ENCODE data around the gene RSU1. TPM values are rescaled to one million over a fixed set of nuclear protein-coding genes. Genes with fewer than 3 reads are reported as not detected.
A peak's percentile ranks its signal among the peaks of the same experiment; 100 is the strongest.

The RSU1 gene
- polyA plus RNA-seq, 3 donors, result 45.7 to 111 (median 100) TPM

GRCh38 chr10:16787361-16787791 lies 29.8 kb downstream of the RSU1 start:
- H3K27me3 ChIP-seq (ENCODE audit: control insufficient read depth in 2 of 2, insufficient read depth in 2 of 2, low read length in 2 of 2), result no peaks in the 10 kb centered on the region
- H3K27me3 Mint-ChIP-seq (ENCODE audit: low read depth in 3 of 3), result no peaks in the 10 kb centered on the region
- H2AFZ ChIP-seq (ENCODE audit: insufficient read depth, low read depth, low read length, poor library complexity, severe bottlenecking), result no peak overlapping the region
- no peak overlapping the region for H3K4me3 ChIP-seq (replicated peaks in 1 of 3; ENCODE audit: low read depth in 2 of 3, low read length in 3 of 3)
- no peaks in the 10 kb centered on the region for H3K79me2 ChIP-seq (ENCODE audit: insufficient read depth, low read length)
- peaks cover 0 to 53% of the 10 kb centered on the region in 2 donors for H3K36me3 ChIP-seq (replicated peaks in 1 of 2; ENCODE audit: control insufficient read depth in 1 of 2, insufficient read depth in 2 of 2, low read length in 2 of 2)
- H3K27ac Mint-ChIP-seq, result peak overlapping the region in 1 of 7 donors; percentile 39
- no peak for TF ChIP-seq CTCF (IDR thresholded peaks at IDR 0.05)
- no peaks in the 10 kb centered on the region for H4K20me1 ChIP-seq (ENCODE audit: insufficient read depth, low read length)
- peaks cover 34 to 41% of the 10 kb centered on the region in 2 donors for H3K36me3 Mint-ChIP-seq
- DNase-seq, result no peak
- H3K4me1 ChIP-seq (ENCODE audit: control insufficient read depth in 1 of 2, insufficient read depth in 2 of 2, low read length in 2 of 2), result no peaks in the 10 kb centered on the region
- no peak overlapping the region for H3K4me3 Mint-ChIP-seq
- H3K4me1 Mint-ChIP-seq, result no peaks in the 10 kb centered on the region
- 100% methylated on average over 1 of the region's 12 CpGs for WGBS (ENCODE audit: insufficient coverage)
- H3K9me3 Mint-ChIP-seq, result peaks cover 0 to 8% (median 5%) of the 10 kb centered on the region in 7 donors
- intact Hi-C loops (cut with micrococcal nuclease), result no loop called here
- peaks cover 0 to 2% of the 10 kb centered on the region in 2 donors for H3K9me3 ChIP-seq (replicated peaks in 1 of 2; ENCODE audit: control insufficient read depth in 1 of 2, insufficient read depth in 1 of 2, low read length in 2 of 2)
- no peak overlapping the region for H3K27ac ChIP-seq (ENCODE audit: low read depth in 1 of 2, low read length in 2 of 2)
- H3K4me2 ChIP-seq (replicated peaks; ENCODE audit: extremely low read depth, low read length, poor library complexity, severe bottlenecking), result no peak overlapping the region
- no peak overlapping the region for H3K9ac ChIP-seq (ENCODE audit: insufficient read depth, low read length, poor library complexity, severe bottlenecking)

GRCh38 chr10:16780338-16780880 lies 36.8 kb downstream of the RSU1 start:
- Mint-ChIP-seq H3K36me3 (peaks cover 40 to 44% of the 10 kb centered on the region in 2 donors), H3K27me3 (ENCODE audit: low read depth in 3 of 3) (no peaks in the 10 kb centered on the region), H3K4me3 (no peak overlapping the region), H3K27ac (no peak overlapping the region), H3K4me1 (peaks cover 4% of the 10 kb centered on the region), H3K9me3 (peaks cover 0 to 6% (median 0%) of the 10 kb centered on the region in 7 donors)
- peaks cover 8 to 31% of the 10 kb centered on the region in 2 donors for H3K36me3 ChIP-seq (replicated peaks in 1 of 2; ENCODE audit: control insufficient read depth in 1 of 2, insufficient read depth in 2 of 2, low read length in 2 of 2)
- H3K4me2 ChIP-seq (replicated peaks; ENCODE audit: extremely low read depth, low read length, poor library complexity, severe bottlenecking), result no peak overlapping the region
- H3K4me1 ChIP-seq (ENCODE audit: control insufficient read depth in 1 of 2, insufficient read depth in 2 of 2, low read length in 2 of 2), result no peaks in the 10 kb centered on the region
- no peak for DNase-seq
- no peak overlapping the region for H3K27ac ChIP-seq (ENCODE audit: low read depth in 1 of 2, low read length in 2 of 2)
- 95% methylated on average over 5 of the region's 7 CpGs for WGBS (ENCODE audit: insufficient coverage)
- intact Hi-C loops (cut with micrococcal nuclease), result no loop called here
- peaks cover 0 to 2% of the 10 kb centered on the region in 2 donors for H3K9me3 ChIP-seq (replicated peaks in 1 of 2; ENCODE audit: control insufficient read depth in 1 of 2, insufficient read depth in 1 of 2, low read length in 2 of 2)
- peaks cover 3% of the 10 kb centered on the region for H4K20me1 ChIP-seq (ENCODE audit: insufficient read depth, low read length)
- no peaks in the 10 kb centered on the region for H3K79me2 ChIP-seq (ENCODE audit: insufficient read depth, low read length)
- H2AFZ ChIP-seq (ENCODE audit: insufficient read depth, low read depth, low read length, poor library complexity, severe bottlenecking), result no peak overlapping the region
- H3K9ac ChIP-seq (ENCODE audit: insufficient read depth, low read length, poor library complexity, severe bottlenecking), result no peak overlapping the region
- no peak overlapping the region for H3K4me3 ChIP-seq (replicated peaks in 1 of 3; ENCODE audit: low read depth in 2 of 3, low read length in 3 of 3)
- H3K27me3 ChIP-seq (ENCODE audit: control insufficient read depth in 2 of 2, insufficient read depth in 2 of 2, low read length in 2 of 2), result no peaks in the 10 kb centered on the region
- TF ChIP-seq CTCF (IDR thresholded peaks at IDR 0.05), result no peak
